ENCODE results near the gene CCNH. TPM values are rescaled to one million over a fixed set of nuclear protein-coding genes. Genes with fewer than 3 reads are reported as not detected.

The CCNH gene
- total RNA-seq, 1 experiment from 2014 or later: 38.3 TPM

- DNase-seq: no peak
- no peak overlapping the region for H3K4me2 ChIP-seq (ENCODE audit: insufficient read depth, insufficient read length, low read length)
These were observed 65.5 kb downstream of the CCNH start for GRCh38 chr5:87347272-87347671.

More at GRCh38 chr5:87347272-87347671, 65.5 kb downstream of the CCNH start:
- Histone ChIP-seq H2AK5ac (ENCODE audit: insufficient read length, low read length) (no peak overlapping the region), H3K23me2 (ENCODE audit: insufficient read length, low read depth, low read length, poor library complexity, severe bottlenecking) (no peaks in the 10 kb centered on the region), H4K8ac (replicated peaks; ENCODE audit: insufficient read length, low read depth, low read length) (no peak overlapping the region), H2BK15ac (ENCODE audit: low read depth, low read length) (no peak overlapping the region), H3K4ac (ENCODE audit: low read depth, low read length) (no peak overlapping the region), H3K23ac (ENCODE audit: insufficient read length, low read depth, low read length) (no peak overlapping the region), H4K20me1 (ENCODE audit: control insufficient read depth, insufficient read depth, insufficient read length) (no peaks in the 10 kb centered on the region), H2BK12ac (ENCODE audit: insufficient read length, low read depth, low read length) (no peak overlapping the region), H3K4me1 (ENCODE audit: insufficient read depth, low read length) (no peaks in the 10 kb centered on the region), H3K79me2 (ENCODE audit: insufficient read depth, low read length) (no peaks in the 10 kb centered on the region), H4K91ac (ENCODE audit: insufficient read length, low read depth, low read length) (no peak overlapping the region), H4K5ac (ENCODE audit: insufficient read length, low read depth, low read length) (no peak overlapping the region), H2BK120ac (ENCODE audit: low read depth, low read length, poor library complexity, severe bottlenecking) (no peak overlapping the region), H3K14ac (ENCODE audit: insufficient read depth, low read length) (no peak overlapping the region), H3K79me1 (ENCODE audit: insufficient read depth, low read depth, low read length, poor library complexity, severe bottlenecking) (no peaks in the 10 kb centered on the region), H2BK20ac (ENCODE audit: low read depth, low read length, poor library complexity, severe bottlenecking) (no peak overlapping the region), H3K18ac (ENCODE audit: insufficient read length, low read depth, low read length) (no peak overlapping the region), H2BK5ac (ENCODE audit: insufficient read length, low read length) (no peak overlapping the region), H3K27me3 (ENCODE audit: insufficient read depth, low read length) (no peaks in the 10 kb centered on the region), H3K9me3 (ENCODE audit: control insufficient read depth, low read depth, low read length) (no peaks in the 10 kb centered on the region), H3T11ph (ENCODE audit: low read length) (no peak overlapping the region), H3K9ac (ENCODE audit: extremely low read depth, insufficient read length, low read length) (no peak overlapping the region), H3K27ac (ENCODE audit: insufficient read length, low read depth, low read length) (no peak overlapping the region), H3K56ac (ENCODE audit: insufficient read length, low read depth, low read length) (no peak overlapping the region), H2AFZ (ENCODE audit: low read length) (no peak overlapping the region)
- H3K4me3 Mint-ChIP-seq: no peak overlapping the region
- H3K9me3 Mint-ChIP-seq: no peaks in the 10 kb centered on the region
- TF ChIP-seq CTCF (conservative IDR thresholded peaks at IDR 0.05): no peak
- H3K27ac Mint-ChIP-seq: no peak overlapping the region
- no peaks in the 10 kb centered on the region for H3K4me1 Mint-ChIP-seq
- H3K36me3 Mint-ChIP-seq (ENCODE audit: insufficient read depth in 1 of 3, low read depth in 3 of 3): peaks cover 10 to 26% (median 24%) of the 10 kb centered on the region in 3 experiments
- whole genome bisulfite sequencing (ENCODE audit: extremely low coverage, insufficient read length, low lambda C conversion rate): no CpG with 5 or more reads among the region's 1 CpG
- H3K27me3 Mint-ChIP-seq (ENCODE audit: low read depth): no peaks in the 10 kb centered on the region

Other genes starting within 250 kb of the CCNH start
- gene RASA1, start 145.0 kb downstream of the CCNH start, total RNA-seq (2021): 29.6 TPM in 2 replicates

Data from H9 (cell line).